Heart left ventricle (tissue), 16 donors: Measurements from ENCODE around the gene ZNF598. TPM values are rescaled to one million over a fixed set of nuclear protein-coding genes. Genes with fewer than 3 reads are reported as not detected.
A peak's percentile ranks its signal among the peaks of the same experiment; 100 is the strongest.

Experiments used
- ATAC-seq, 4 donors: fragments of 200-7000 bp; cut with Tn5 transposase; one replicate each; pipeline ENCODE4 v1.9.1; 2020 to 2022; ENCODE audit warnings: moderate library complexity in 4 of 4, mild to moderate bottlenecking in 3 of 4, moderate number of reproducible peaks in 1 of 4
- DNase-seq, 5 donors: peaks; one replicate each; pipeline ENCODE4 v3.0.0-alpha.2; 2020
- H3K27ac ChIP-seq, 12 donors: fragments of 200-600 bp; sonication (generic) in 4 of 12; one replicate each; pipeline versions ENCODE4 v1.5.0 to v1.8.0; 2016 to 2022; ENCODE audit warnings: mild to moderate bottlenecking in 2 of 12
- H3K27me3 ChIP-seq, 9 donors: fragments of 200-600 bp; sonication (generic) in 2 of 9; one replicate each; pipeline versions ENCODE4 v1.5.1 to v1.8.0; 2016 to 2022; ENCODE audit warnings: mild to moderate bottlenecking in 3 of 9
- H3K36me3 ChIP-seq, 9 donors: fragments of 200-600 bp; sonication (generic) in 2 of 9; one replicate each; pipeline versions ENCODE4 v1.5.0 to v1.8.0; 2018 to 2022; ENCODE audit warnings: mild to moderate bottlenecking in 2 of 9
- H3K4me1 ChIP-seq, 12 donors: fragments of 200-600 bp; sonication (generic) in 4 of 12; one replicate each; pipeline versions ENCODE4 v1.5.0 to v1.8.0; 2016 to 2022; ENCODE audit warnings: mild to moderate bottlenecking in 3 of 12
- H3K4me3 ChIP-seq, 12 donors: fragments of 200-600 bp; sonication (generic) in 4 of 12; one replicate each; pipeline versions ENCODE4 v1.5.0 to v1.8.0; 2017 to 2022; ENCODE audit warnings: mild to moderate bottlenecking in 9 of 12, moderate library complexity in 4 of 12
- H3K9me3 ChIP-seq, 12 donors: fragments of 200-600 bp; sonication (generic) in 4 of 12; one replicate each; pipeline versions ENCODE4 v1.5.0 to v1.8.0; 2016 to 2022; ENCODE audit warnings: mild to moderate bottlenecking in 1 of 12
- POLR2A ChIP-seq, 2 donors: fragments of 450-650 bp; IDR thresholded peaks; one replicate each; pipeline ENCODE4 v1.6.1; 2017; ENCODE audit warnings: antibody characterized with exemption in 2 of 2, mild to moderate bottlenecking in 2 of 2, moderate library complexity in 2 of 2
- WGBS, 4 donors: extraction: QIAGEN DNeasy Blood & Tissue Kit in 2 of 4; methylation state at CpG; one replicate each; pipeline versions ENCODE4 v1.1.5 to v1.1.7; 2013 to 2018; 5-methylcytosine and 5-hydroxymethylcytosine counted together
- intact Hi-C, 10 donors: fragments of 100-400 bp; cut with DNase I; formaldehyde crosslinking; loops; one replicate each; pipeline versions ENCODE4 v1.11.1 to v1.14.2; 2022
- polyA plus RNA-seq, 2 donors: library from polyadenylated mRNA; stranded (reverse); fragments of 200-250 nt; gene quantifications; one replicate each; pipeline ENCODE4 v1.2.3, GENCODE V29; 2013
- total RNA-seq, 9 donors: library from RNA; depleted of rRNA in 2 of 9; stranded (reverse); fragments of >200 nt in 2 of 9; fragmentation: NEBNext Ultra II Directional in 3 of 9; extraction: Animal tissue kit (Norgen Biotek cat#: 25700) in 3 of 9; gene quantifications; one replicate each; pipeline versions ENCODE4 v1.1.0 to v1.2.4, GENCODE V29; 2016 to 2023
- TF ChIP-seq, protein P1 (sequence below), 12 donors: fragments of 200-600 bp; sonication (generic) in 4 of 12; IDR thresholded peaks; one replicate each; pipeline versions ENCODE4 v1.5.0 to v1.8.0; 2018 to 2022; ENCODE audit warnings: antibody characterized with exemption in 12 of 12, mild to moderate bottlenecking in 5 of 12
- donor health status: ischemic (EF 13 %, LVEDD 7.1; RV severe dilation, severe dysfunction).
- donor health status: healthy with polysubstance abuse.
- donor health status: DM: no; HTN: yes; CAD: no.
- donor health status: DM: no; HTN: no; CAD: no.
- donor health status: ischemic (EF 25% LVEDD 6.9; RV normal size, moderate dysfunction).
- donor health status: ischemic (EF 25% LVEDD 5.7; RV mildly dilated, moderate dysfunction).
- donor health status: healthy.
- donor health status: DM: yes; HTN: yes; CAD: no.
- donor health status: ischemic (EF 35%, LVEDD 5.7; RV mildly dilated, moderate dysfunction).
- donor health status: nonischemic (EF 11% LVEDD 7.7; RV severe dilation, severe dysfunction).
- donor health status: DM: yes; HTN: yes; CAD: no.
- donor health status: PGD.
- donor health status: ischemic (EF 29% LVEDD 5.4; RV normal size, mild dysfunction).
- donor health status: nonischemic (EF 23%, LVEDD 6.1; RV moderate dilation, normal function).

The ZNF598 gene
- total and polyA plus RNA-seq, 11 donors: 9.4 to 47.4 (median 17.0) TPM

DNA sequence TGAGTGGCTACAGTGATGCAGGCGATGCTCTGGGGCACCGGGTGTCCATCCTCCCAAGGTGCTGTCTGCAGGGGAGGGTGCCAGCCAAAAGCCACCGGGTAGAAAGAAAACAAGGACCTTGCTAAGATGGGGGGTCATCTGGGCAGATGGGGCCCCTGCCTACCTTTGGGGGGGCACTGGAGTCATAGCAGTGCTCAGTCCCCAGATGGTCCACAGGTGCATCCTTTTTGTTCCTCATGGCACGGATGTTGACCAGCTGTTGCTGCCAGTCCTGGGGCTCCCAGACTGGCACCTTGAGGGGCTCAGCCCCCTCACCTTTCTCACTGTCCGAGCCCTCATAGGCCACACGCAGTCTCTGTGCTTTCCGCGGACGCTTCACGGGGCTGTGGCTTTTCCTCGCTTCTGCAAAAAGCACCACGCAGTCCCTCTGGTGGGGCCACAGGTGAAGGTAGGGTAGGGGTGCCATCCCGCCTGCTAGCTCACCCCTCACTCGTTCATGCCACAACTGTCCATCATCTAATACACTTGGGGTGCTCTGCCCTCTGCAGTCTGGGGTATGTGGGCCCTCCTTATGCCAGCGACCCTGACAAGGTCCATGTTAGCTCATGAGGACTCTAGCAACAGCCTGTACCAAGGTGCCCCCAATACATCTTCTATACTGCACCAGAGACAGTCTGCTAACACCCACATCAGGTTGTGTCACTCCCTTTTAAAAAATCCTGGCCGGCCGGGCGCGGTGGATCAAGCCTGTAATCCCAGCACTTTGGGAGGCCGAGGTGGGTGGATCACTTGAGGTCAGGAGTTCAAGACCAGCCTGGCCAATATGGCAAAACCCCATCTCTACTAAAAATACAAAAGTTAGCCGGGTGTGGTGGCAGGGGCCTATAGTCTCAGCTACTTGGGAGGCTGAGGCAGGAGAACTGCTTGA, 36.6 kb upstream of the ZNF598 start:
- H3K27ac ChIP-seq: peak overlapping the region; percentile 36 to 94 (median 86)
- H3K36me3 ChIP-seq: peaks cover 0 to 14% (median 13%) of the 10 kb centered on the region in 9 donors
- ATAC-seq (no peak), DNase-seq (no peak)
- no peaks in the 10 kb centered on the region for H3K9me3 ChIP-seq
- H3K4me3 ChIP-seq: peak overlapping the region in 9 of 12 donors; percentile 72 to 99 (median 93)
- intact Hi-C loops: loop anchor here in 3 of 10 donors (2.0 kb wide), 3 partner anchors 17 to 21 kb away; partner anchors contain the start of gene NHERF2 (in 1 of the 3)
- 80 to 89% (median 87%) methylated on average over 21 of the region's 21 CpGs for WGBS, 4 donors
- H3K27me3 ChIP-seq: no peaks in the 10 kb centered on the region
- no peak for TF ChIP-seq POLR2A (IDR thresholded peaks at IDR 0.05)
- TF ChIP-seq, protein P1, sequence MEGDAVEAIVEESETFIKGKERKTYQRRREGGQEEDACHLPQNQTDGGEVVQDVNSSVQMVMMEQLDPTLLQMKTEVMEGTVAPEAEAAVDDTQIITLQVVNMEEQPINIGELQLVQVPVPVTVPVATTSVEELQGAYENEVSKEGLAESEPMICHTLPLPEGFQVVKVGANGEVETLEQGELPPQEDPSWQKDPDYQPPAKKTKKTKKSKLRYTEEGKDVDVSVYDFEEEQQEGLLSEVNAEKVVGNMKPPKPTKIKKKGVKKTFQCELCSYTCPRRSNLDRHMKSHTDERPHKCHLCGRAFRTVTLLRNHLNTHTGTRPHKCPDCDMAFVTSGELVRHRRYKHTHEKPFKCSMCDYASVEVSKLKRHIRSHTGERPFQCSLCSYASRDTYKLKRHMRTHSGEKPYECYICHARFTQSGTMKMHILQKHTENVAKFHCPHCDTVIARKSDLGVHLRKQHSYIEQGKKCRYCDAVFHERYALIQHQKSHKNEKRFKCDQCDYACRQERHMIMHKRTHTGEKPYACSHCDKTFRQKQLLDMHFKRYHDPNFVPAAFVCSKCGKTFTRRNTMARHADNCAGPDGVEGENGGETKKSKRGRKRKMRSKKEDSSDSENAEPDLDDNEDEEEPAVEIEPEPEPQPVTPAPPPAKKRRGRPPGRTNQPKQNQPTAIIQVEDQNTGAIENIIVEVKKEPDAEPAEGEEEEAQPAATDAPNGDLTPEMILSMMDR (IDR thresholded peaks at IDR 0.05): no peak
- H3K4me1 ChIP-seq: peaks cover 18 to 74% (median 60%) of the 10 kb centered on the region in 12 donors

DNA sequence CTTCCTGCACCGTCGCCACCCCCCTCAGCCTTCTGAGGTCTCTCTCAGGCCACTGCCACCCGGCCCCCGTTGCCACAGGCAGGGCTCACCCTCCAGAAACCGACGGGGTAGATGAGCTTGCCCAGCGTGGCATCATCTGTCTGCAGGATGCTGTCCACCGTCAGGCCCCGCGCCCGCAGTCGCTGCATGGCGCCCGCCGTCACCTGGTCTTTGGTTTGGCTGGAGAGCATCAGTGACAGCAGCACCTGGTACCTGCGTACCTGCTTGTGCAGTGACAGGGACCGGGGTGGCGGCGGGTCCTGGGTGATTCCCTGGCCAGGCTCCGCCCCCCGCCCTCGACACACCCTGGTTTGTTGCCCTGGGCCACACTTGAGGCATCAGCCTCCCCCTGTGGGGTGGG, 34.9 kb upstream of the ZNF598 start:
- no peak for ATAC-seq
- Histone ChIP-seq H3K27me3 (no peaks in the 10 kb centered on the region), H3K36me3 (peaks cover 0 to 5% (median 0%) of the 10 kb centered on the region in 9 donors), H3K27ac (peak overlapping the region; percentile 20 to 92 (median 68)), H3K9me3 (no peaks in the 10 kb centered on the region), H3K4me1 (peaks cover 18 to 91% (median 75%) of the 10 kb centered on the region in 12 donors), H3K4me3 (peak overlapping the region in 2 of 12 donors; percentile 13 to 24)
- 70 to 78% (median 78%) methylated on average over 14 to 22 of the region's 22 CpGs for WGBS, 4 donors
- intact Hi-C loops: no loop called here
- no peak for DNase-seq
- no peak for TF ChIP-seq POLR2A (IDR thresholded peaks at IDR 0.05)
- TF ChIP-seq, protein P1 (IDR thresholded peaks at IDR 0.05): no peak

DNA sequence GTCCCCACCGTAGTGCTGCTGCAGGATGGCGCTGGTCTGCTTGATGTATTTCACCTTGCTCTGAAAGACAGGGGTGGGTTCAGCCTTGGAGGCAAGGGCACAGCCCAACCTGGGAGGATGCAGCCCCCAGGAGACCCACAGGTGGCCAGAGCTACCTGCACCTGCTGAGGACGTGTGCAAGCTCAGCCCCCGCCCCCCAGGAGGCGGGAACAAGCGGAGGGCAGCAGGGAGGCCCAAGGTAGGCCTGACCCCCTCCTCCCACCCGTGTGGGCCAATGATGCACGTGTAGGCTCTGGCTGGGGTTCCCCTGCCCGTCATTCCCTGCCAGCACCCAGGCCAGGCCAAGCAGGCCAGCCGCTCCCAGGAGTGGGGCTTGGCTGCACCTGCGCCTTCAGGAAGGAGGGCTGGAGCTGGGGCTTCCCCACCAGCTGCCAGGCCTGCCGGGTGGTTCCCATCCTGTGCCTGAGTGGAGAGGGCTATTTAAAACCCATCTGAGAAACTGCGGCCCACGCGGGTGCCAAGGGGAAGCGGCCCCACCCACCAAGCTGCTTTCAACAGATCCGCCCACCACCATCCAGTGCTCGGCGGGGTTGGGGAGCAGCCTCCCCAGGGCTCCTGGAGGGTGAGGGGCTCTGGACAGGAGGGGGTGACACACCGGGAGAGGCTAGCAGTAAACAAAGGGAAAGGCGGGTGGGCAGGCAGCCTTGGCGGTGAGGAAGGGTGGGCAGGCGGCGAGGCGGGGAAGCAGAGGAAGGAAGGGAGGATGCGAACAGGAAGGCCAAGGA, 34.2 kb upstream of the ZNF598 start:
- no peaks in the 10 kb centered on the region for H3K9me3 ChIP-seq
- intact Hi-C loops: no loop called here
- H3K4me3 ChIP-seq: peak overlapping the region in 7 of 12 donors; percentile 1 to 24 (median 12)
- 43 to 60% (median 49%) methylated on average over 17 to 26 of the region's 26 CpGs for WGBS, 4 donors
- H3K4me1 ChIP-seq: peaks cover 18 to 94% (median 78%) of the 10 kb centered on the region in 12 donors
- DNase-seq (peak in 3 of 5 donors; percentile 78 to 82 (median 81)), ATAC-seq (peak in 2 of 4 donors; percentile 2 to 10)
- H3K27me3 ChIP-seq: no peaks in the 10 kb centered on the region
- peaks cover 0 to 9% (median 2%) of the 10 kb centered on the region in 9 donors for H3K36me3 ChIP-seq
- TF ChIP-seq, protein P1 (IDR thresholded peaks at IDR 0.05): no peak
- no peak for TF ChIP-seq POLR2A (IDR thresholded peaks at IDR 0.05)
- H3K27ac ChIP-seq: peak overlapping the region in 11 of 12 donors; percentile 42 to 92 (median 71)
